Chondrocyte (in vitro differentiated cells): ENCODE results near the gene NLRC5. TPM values are rescaled to one million over a fixed set of nuclear protein-coding genes. Genes with fewer than 3 reads are reported as not detected.

Source experiments
- DNase-seq: peaks from one replicate; pipeline ENCODE4 v3.0.0; 2021; ENCODE audit warnings: mixed read lengths, low spot score
- H3K27ac Mint-ChIP-seq: one replicate; pipeline ENCODE4 v1.8.0; 2021; ENCODE audit warnings: mild to moderate bottlenecking, moderate library complexity, mixed read lengths; ENCODE audit not compliant: unreplicated experiment
- H3K27me3 Mint-ChIP-seq: 2 replicates; pipeline ENCODE4 v1.8.0; 2021; ENCODE audit warnings: low read depth, mixed read lengths
- H3K36me3 Mint-ChIP-seq: 2 replicates; pipeline ENCODE4 v1.8.0; 2021; ENCODE audit warnings: low read depth, mixed read lengths
- H3K4me1 Mint-ChIP-seq: 2 replicates; pipeline ENCODE4 v1.8.0; 2021; ENCODE audit warnings: low read depth, mild to moderate bottlenecking, mixed read lengths
- H3K4me3 Mint-ChIP-seq: one replicate; pipeline ENCODE4 v1.8.0; 2021; ENCODE audit warnings: mild to moderate bottlenecking, moderate library complexity, mixed read lengths; ENCODE audit not compliant: unreplicated experiment
- H3K9me3 Mint-ChIP-seq: 2 replicates; pipeline ENCODE4 v1.8.0; 2021; ENCODE audit warnings: low read depth, mixed read lengths
- CTCF ChIP-seq: fragments of 200-600 bp; sonication (generic); IDR thresholded peaks from 2 replicates; pipeline ENCODE4 v1.5.0; 2021; ENCODE audit warnings: antibody characterized with exemption, mild to moderate bottlenecking, moderate library complexity
- total RNA-seq: library from RNA; stranded (reverse); gene quantifications from 3 replicates; pipeline ENCODE4 v1.2.1, GENCODE V29; 2021

Gene NLRC5
- total RNA-seq, 1 donor from 2014 or later = 6.3 TPM

GRCh38 chr16:57049678-57050077 is 60.3 kb downstream of the NLRC5 start:
- no peak for TF ChIP-seq CTCF
- Mint-ChIP-seq H3K4me3 (no peak overlapping the region), H3K9me3 (no peaks in the 10 kb centered on the region), H3K36me3 (no peaks in the 10 kb centered on the region), H3K4me1 (peaks cover 7% of the 10 kb centered on the region), H3K27ac (no peak overlapping the region), H3K27me3 (peaks cover 1% of the 10 kb centered on the region)
- no peak for DNase-seq

GRCh38 chr16:57051696-57052228 is 62.4 kb downstream of the NLRC5 start:
- Mint-ChIP-seq H3K36me3 (peaks cover 1% of the 10 kb centered on the region), H3K4me3 (no peak overlapping the region), H3K27ac (no peak overlapping the region), H3K4me1 (no peaks in the 10 kb centered on the region), H3K9me3 (no peaks in the 10 kb centered on the region), H3K27me3 (peaks cover 1% of the 10 kb centered on the region)
- no peak for TF ChIP-seq CTCF
- no peak for DNase-seq

- peaks cover 1% of the 10 kb centered on the region for H3K36me3 Mint-ChIP-seq
These were observed 63.8 kb downstream of the NLRC5 start for GRCh38 chr16:57053206-57053605.

GRCh38 chr16:57054338-57054737 is 65.0 kb downstream of the NLRC5 start:
- Mint-ChIP-seq H3K9me3 (no peaks in the 10 kb centered on the region), H3K36me3 (peaks cover 1% of the 10 kb centered on the region), H3K4me3 (no peak overlapping the region), H3K27me3 (peaks cover 1% of the 10 kb centered on the region), H3K27ac (no peak overlapping the region), H3K4me1 (no peaks in the 10 kb centered on the region)
- no peak for TF ChIP-seq CTCF
- DNase-seq = no peak

More at GRCh38 chr16:57053206-57053605, 63.8 kb downstream of the NLRC5 start:
- Mint-ChIP-seq H3K27me3 (peaks cover 1% of the 10 kb centered on the region), H3K4me3 (no peak overlapping the region), H3K4me1 (no peaks in the 10 kb centered on the region), H3K27ac (no peak overlapping the region), H3K9me3 (no peaks in the 10 kb centered on the region)
- no peak for DNase-seq
- TF ChIP-seq CTCF = no peak

- Mint-ChIP-seq H3K27me3 (peaks cover 1% of the 10 kb centered on the region), H3K4me1 (no peaks in the 10 kb centered on the region), H3K27ac (no peak overlapping the region), H3K9me3 (no peaks in the 10 kb centered on the region), H3K4me3 (no peak overlapping the region), H3K36me3 (peaks cover 1% of the 10 kb centered on the region)
- no peak for TF ChIP-seq CTCF
- DNase-seq = no peak
These were observed 65.4 kb downstream of the NLRC5 start for GRCh38 chr16:57054771-57055170.
